ENCODE data around the gene PSMF1. TPM values are rescaled to one million over a fixed set of nuclear protein-coding genes. Genes with fewer than 3 reads are reported as not detected.

PSMF1 gene
- polyA plus RNA-seq, 1 donor from 2014 or later, result 236 TPM

DNA sequence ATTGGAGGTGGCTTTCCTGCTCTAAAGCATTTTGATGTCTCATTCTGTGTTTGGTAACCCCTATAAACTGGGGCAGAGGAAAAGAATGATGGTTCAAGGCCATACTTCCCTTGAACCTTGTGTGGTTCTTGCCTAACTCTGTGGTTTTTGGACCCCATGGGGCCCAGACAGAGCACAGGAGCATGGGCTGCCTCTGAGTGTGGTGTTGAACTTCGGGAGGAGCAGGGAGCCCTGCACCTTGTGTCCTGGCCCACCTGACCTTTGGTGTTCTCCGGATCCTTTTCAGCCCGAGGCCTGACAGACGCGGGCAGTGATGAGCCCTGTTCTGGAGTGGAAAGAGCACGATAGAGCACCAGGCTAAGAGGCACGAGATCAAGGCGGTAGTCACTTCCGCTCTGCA lies 47.5 kb downstream of the PSMF1 start:
- Histone ChIP-seq H2AFZ (ENCODE audit: low read depth, low read length) (no peak overlapping the region), H3K9me2 (ENCODE audit: insufficient read depth, low read length) (no peaks in the 10 kb centered on the region), H3K79me2 (replicated peaks; ENCODE audit: insufficient read depth, low read length) (no peaks in the 10 kb centered on the region), H3K4me2 (ENCODE audit: low read length) (no peak overlapping the region), H3K36me3 (ENCODE audit: insufficient read depth, low read length) (peaks cover 12% of the 10 kb centered on the region), H3K9ac (ENCODE audit: low read length) (no peak overlapping the region), H3F3A (ENCODE audit: insufficient read depth, low read length, poor library complexity, severe bottlenecking) (no peaks in the 10 kb centered on the region), H3K27me3 (ENCODE audit: insufficient read depth, low read depth, low read length) (no peaks in the 10 kb centered on the region), H3K9me3 (ENCODE audit: low read length) (no peaks in the 10 kb centered on the region), H3K27ac (ENCODE audit: low read length) (no peak overlapping the region), H4K20me1 (ENCODE audit: insufficient read depth) (no peaks in the 10 kb centered on the region), H3K4me3 (ENCODE audit: low read length) (no peak overlapping the region)
- TF ChIP-seq, protein P1, sequence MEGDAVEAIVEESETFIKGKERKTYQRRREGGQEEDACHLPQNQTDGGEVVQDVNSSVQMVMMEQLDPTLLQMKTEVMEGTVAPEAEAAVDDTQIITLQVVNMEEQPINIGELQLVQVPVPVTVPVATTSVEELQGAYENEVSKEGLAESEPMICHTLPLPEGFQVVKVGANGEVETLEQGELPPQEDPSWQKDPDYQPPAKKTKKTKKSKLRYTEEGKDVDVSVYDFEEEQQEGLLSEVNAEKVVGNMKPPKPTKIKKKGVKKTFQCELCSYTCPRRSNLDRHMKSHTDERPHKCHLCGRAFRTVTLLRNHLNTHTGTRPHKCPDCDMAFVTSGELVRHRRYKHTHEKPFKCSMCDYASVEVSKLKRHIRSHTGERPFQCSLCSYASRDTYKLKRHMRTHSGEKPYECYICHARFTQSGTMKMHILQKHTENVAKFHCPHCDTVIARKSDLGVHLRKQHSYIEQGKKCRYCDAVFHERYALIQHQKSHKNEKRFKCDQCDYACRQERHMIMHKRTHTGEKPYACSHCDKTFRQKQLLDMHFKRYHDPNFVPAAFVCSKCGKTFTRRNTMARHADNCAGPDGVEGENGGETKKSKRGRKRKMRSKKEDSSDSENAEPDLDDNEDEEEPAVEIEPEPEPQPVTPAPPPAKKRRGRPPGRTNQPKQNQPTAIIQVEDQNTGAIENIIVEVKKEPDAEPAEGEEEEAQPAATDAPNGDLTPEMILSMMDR (IDR thresholded peaks at IDR 0.05; ENCODE audit: poor library complexity, severe bottlenecking), result no peak
- no peak for TF ChIP-seq SMC3 (conservative IDR thresholded peaks at IDR 0.05; ENCODE audit: poor library complexity)
- no peak for TF ChIP-seq RAD21 (conservative IDR thresholded peaks at IDR 0.05)
- TF ChIP-seq TAF1 (IDR thresholded peaks at IDR 0.05; ENCODE audit: low read depth), result no peak
- no peak for TF ChIP-seq MXI1 (conservative IDR thresholded peaks at IDR 0.05; ENCODE audit: poor library complexity, severe bottlenecking)
- TF ChIP-seq EZH2 (IDR thresholded peaks at IDR 0.05; ENCODE audit: borderline replicate concordance, insufficient read depth, low read length, poor library complexity, severe bottlenecking), result no peak
- TF ChIP-seq, protein P2, sequence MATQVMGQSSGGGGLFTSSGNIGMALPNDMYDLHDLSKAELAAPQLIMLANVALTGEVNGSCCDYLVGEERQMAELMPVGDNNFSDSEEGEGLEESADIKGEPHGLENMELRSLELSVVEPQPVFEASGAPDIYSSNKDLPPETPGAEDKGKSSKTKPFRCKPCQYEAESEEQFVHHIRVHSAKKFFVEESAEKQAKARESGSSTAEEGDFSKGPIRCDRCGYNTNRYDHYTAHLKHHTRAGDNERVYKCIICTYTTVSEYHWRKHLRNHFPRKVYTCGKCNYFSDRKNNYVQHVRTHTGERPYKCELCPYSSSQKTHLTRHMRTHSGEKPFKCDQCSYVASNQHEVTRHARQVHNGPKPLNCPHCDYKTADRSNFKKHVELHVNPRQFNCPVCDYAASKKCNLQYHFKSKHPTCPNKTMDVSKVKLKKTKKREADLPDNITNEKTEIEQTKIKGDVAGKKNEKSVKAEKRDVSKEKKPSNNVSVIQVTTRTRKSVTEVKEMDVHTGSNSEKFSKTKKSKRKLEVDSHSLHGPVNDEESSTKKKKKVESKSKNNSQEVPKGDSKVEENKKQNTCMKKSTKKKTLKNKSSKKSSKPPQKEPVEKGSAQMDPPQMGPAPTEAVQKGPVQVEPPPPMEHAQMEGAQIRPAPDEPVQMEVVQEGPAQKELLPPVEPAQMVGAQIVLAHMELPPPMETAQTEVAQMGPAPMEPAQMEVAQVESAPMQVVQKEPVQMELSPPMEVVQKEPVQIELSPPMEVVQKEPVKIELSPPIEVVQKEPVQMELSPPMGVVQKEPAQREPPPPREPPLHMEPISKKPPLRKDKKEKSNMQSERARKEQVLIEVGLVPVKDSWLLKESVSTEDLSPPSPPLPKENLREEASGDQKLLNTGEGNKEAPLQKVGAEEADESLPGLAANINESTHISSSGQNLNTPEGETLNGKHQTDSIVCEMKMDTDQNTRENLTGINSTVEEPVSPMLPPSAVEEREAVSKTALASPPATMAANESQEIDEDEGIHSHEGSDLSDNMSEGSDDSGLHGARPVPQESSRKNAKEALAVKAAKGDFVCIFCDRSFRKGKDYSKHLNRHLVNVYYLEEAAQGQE (IDR thresholded peaks at IDR 0.05; ENCODE audit: borderline replicate concordance), result no peak
- no peak for TF ChIP-seq EP300 (conservative IDR thresholded peaks at IDR 0.05; ENCODE audit: poor library complexity, severe bottlenecking)
- TF ChIP-seq POLR2AphosphoS5 (IDR thresholded peaks at IDR 0.05), result no peak

DNA sequence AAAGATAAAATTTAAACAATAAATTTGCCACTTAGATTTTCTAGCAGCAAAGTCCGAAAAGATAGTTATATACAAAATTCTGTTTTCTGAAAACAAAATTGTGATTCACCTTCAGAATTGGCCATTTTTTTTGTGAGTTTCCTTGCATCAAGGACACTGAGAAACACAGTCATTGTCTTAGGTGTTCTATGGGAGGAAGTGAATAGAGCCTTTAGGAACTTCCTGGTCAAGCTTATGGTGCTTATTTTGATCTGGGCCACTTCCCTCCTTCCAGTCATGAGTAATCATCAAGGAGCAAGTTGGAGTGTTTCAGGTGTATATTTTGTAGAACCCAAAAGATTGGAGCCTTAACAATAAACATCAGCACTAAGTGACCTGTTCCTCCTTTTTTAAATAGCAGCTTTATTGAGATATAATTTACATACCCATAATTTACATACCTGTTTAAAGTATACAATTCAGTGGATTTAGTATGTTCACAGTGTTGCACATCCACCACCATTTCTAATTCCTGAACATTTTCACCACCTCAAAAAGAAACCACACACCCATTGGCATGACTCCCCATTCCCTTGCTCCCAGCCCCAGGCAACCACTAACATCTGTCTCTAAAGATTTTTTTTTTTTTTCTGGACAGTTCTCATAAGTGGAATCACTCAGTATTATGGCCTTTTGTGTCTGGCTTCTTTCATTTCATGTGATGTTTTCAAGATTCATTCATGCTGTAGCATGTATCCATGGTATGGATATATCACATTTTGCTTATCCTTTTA lies 48.7 kb downstream of the PSMF1 start:
- Histone ChIP-seq H3K9me3 (ENCODE audit: low read length) (no peaks in the 10 kb centered on the region), H3K9ac (ENCODE audit: low read length) (no peak overlapping the region), H3K79me2 (replicated peaks; ENCODE audit: insufficient read depth, low read length) (no peaks in the 10 kb centered on the region), H3K27me3 (ENCODE audit: insufficient read depth, low read depth, low read length) (no peaks in the 10 kb centered on the region), H4K20me1 (ENCODE audit: insufficient read depth) (no peaks in the 10 kb centered on the region), H3K9me2 (ENCODE audit: insufficient read depth, low read length) (no peaks in the 10 kb centered on the region), H3K4me3 (ENCODE audit: low read length) (no peak overlapping the region), H2AFZ (ENCODE audit: low read depth, low read length) (no peak overlapping the region), H3K27ac (ENCODE audit: low read length) (no peak overlapping the region), H3K4me2 (ENCODE audit: low read length) (no peak overlapping the region), H3F3A (ENCODE audit: insufficient read depth, low read length, poor library complexity, severe bottlenecking) (no peaks in the 10 kb centered on the region), H3K36me3 (ENCODE audit: insufficient read depth, low read length) (peaks cover 5% of the 10 kb centered on the region)
- TF ChIP-seq EP300 (conservative IDR thresholded peaks at IDR 0.05; ENCODE audit: poor library complexity, severe bottlenecking) (no peak), POLR2AphosphoS5 (IDR thresholded peaks at IDR 0.05) (no peak), EZH2 (IDR thresholded peaks at IDR 0.05; ENCODE audit: borderline replicate concordance, insufficient read depth, low read length, poor library complexity, severe bottlenecking) (no peak), RAD21 (conservative IDR thresholded peaks at IDR 0.05) (no peak), SMC3 (conservative IDR thresholded peaks at IDR 0.05; ENCODE audit: poor library complexity) (no peak), TAF1 (IDR thresholded peaks at IDR 0.05; ENCODE audit: low read depth) (no peak), MXI1 (conservative IDR thresholded peaks at IDR 0.05; ENCODE audit: poor library complexity, severe bottlenecking) (no peak)
- TF ChIP-seq, protein P1 (IDR thresholded peaks at IDR 0.05; ENCODE audit: poor library complexity, severe bottlenecking), result no peak
- TF ChIP-seq, protein P2 (IDR thresholded peaks at IDR 0.05; ENCODE audit: borderline replicate concordance), result no peak
